MM.1S (cell line): ENCODE measurements around the gene ATP8B4.

Source experiments
- DNase-seq: peaks from one replicate; pipeline ENCODE4 v3.0.0-alpha.2; 2015
- H2AFZ ChIP-seq: fragments of 300-600 bp; sonication (generic); 2 replicates; pipeline ENCODE4 v1.6.0; 2016; ENCODE audit warnings: antibody characterized with exemption, low read length
- H3F3A ChIP-seq: fragments of 300-600 bp; sonication (generic); 2 replicates; pipeline ENCODE4 v1.6.1; 2016; ENCODE audit warnings: mild to moderate bottlenecking, antibody characterized with exemption, low read length, moderate library complexity, mixed read lengths; ENCODE audit not compliant: insufficient read depth
- H3K27ac ChIP-seq: fragments of 300-600 bp; sonication (generic); 2 replicates; pipeline ENCODE4 v1.5.1; 2016; ENCODE audit warnings: mild to moderate bottlenecking, low read length
- H3K27me3 ChIP-seq: fragments of 300-600 bp; sonication (generic); replicated peaks from 2 replicates; pipeline ENCODE4 v1.6.0; 2016; ENCODE audit warnings: low read length; ENCODE audit not compliant: insufficient read depth
- H3K36me3 ChIP-seq: fragments of 300-600 bp; sonication (generic); replicated peaks from 2 replicates; pipeline ENCODE4 v1.6.1; 2016; ENCODE audit warnings: mild to moderate bottlenecking, low read length, mixed read lengths; ENCODE audit not compliant: insufficient read depth
- H3K4me1 ChIP-seq: fragments of 300-600 bp; sonication (generic); 2 replicates; pipeline ENCODE4 v1.6.1; 2016; ENCODE audit warnings: low read length, mixed read lengths
- H3K4me2 ChIP-seq: fragments of 300-600 bp; sonication (generic); 2 replicates; pipeline ENCODE4 v1.6.0; 2016; ENCODE audit warnings: low read depth, low read length
- H3K4me3 ChIP-seq: fragments of 300-600 bp; sonication (generic); 2 replicates; pipeline ENCODE4 v1.5.1; 2016; ENCODE audit warnings: low read length, mixed read lengths
- H3K79me2 ChIP-seq: fragments of 300-600 bp; sonication (generic); 2 replicates; pipeline ENCODE4 v1.6.1; 2016; ENCODE audit warnings: mixed run types, low read length, mixed read lengths
- H3K9ac ChIP-seq: fragments of 300-600 bp; sonication (generic); 2 replicates; pipeline ENCODE4 v1.6.1; 2016; ENCODE audit warnings: low read length, mixed read lengths
- H3K9me2 ChIP-seq: fragments of 300-600 bp; sonication (generic); replicated peaks from 2 replicates; pipeline ENCODE4 v1.6.1; 2016; ENCODE audit warnings: mild to moderate bottlenecking, low read length, mixed read lengths; ENCODE audit not compliant: insufficient read depth
- H3K9me3 ChIP-seq: fragments of 300-600 bp; sonication (generic); replicated peaks from 2 replicates; pipeline ENCODE4 v1.6.1; 2016; ENCODE audit warnings: mild to moderate bottlenecking, low read length, mixed read lengths; ENCODE audit not compliant: insufficient read depth
- H4K20me1 ChIP-seq: fragments of 300-600 bp; sonication (generic); 2 replicates; pipeline ENCODE4 v1.6.1; 2016; ENCODE audit warnings: mild to moderate bottlenecking, low read length, moderate library complexity, mixed read lengths; ENCODE audit not compliant: insufficient read depth
- CTCF ChIP-seq: fragments of 300-600 bp; sonication (generic); IDR thresholded peaks from 2 replicates; pipeline ENCODE4 v1.5.1; 2016; ENCODE audit warnings: antibody characterized with exemption, low read length, mixed read lengths
- EZH2 ChIP-seq: fragments of 300-600 bp; sonication (generic); optimal IDR thresholded peaks from 2 replicates; pipeline ENCODE3; 2017; ENCODE audit warnings: low read depth, mild to moderate bottlenecking, antibody characterized with exemption, low read length, mixed read lengths
- EZH2phosphoT487 ChIP-seq: fragments of 300-600 bp; sonication (generic); IDR thresholded peaks from 2 replicates; pipeline ENCODE4 v1.6.1; 2018; ENCODE audit warnings: antibody characterized with exemption, low read length

Gene ATP8B4

GRCh38 chr15:50071551-50072258, 47.3 kb downstream of the ATP8B4 start:
- Histone ChIP-seq H2AFZ (no peak overlapping the region), H3K9me2 (no peaks in the 10 kb centered on the region), H3K79me2 (no peaks in the 10 kb centered on the region), H3K9me3 (no peaks in the 10 kb centered on the region), H3K4me3 (no peak overlapping the region), H3F3A (no peaks in the 10 kb centered on the region), H3K4me1 (no peaks in the 10 kb centered on the region), H3K27me3 (no peaks in the 10 kb centered on the region), H3K27ac (no peak overlapping the region), H3K9ac (no peak overlapping the region), H3K36me3 (no peaks in the 10 kb centered on the region), H4K20me1 (no peaks in the 10 kb centered on the region), H3K4me2 (no peak overlapping the region)
- DNase-seq, result no peak
- TF ChIP-seq EZH2phosphoT487 (no peak), EZH2 (no peak), CTCF (no peak)

GRCh38 chr15:50068016-50068415, 51.0 kb downstream of the ATP8B4 start:
- DNase-seq, result no peak
- no peak overlapping the region for H3K4me2 ChIP-seq
- no peak overlapping the region for H3K4me3 ChIP-seq
- no peak overlapping the region for H2AFZ ChIP-seq
- TF ChIP-seq EZH2 (no peak), EZH2phosphoT487 (no peak), CTCF (no peak)
- H3K4me1 ChIP-seq, result no peaks in the 10 kb centered on the region
- no peaks in the 10 kb centered on the region for H3K9me2 ChIP-seq
- no peaks in the 10 kb centered on the region for H3K27me3 ChIP-seq
- no peaks in the 10 kb centered on the region for H3K36me3 ChIP-seq
- no peaks in the 10 kb centered on the region for H3K9me3 ChIP-seq
- H3K9ac ChIP-seq, result no peak overlapping the region
- H3F3A ChIP-seq, result no peaks in the 10 kb centered on the region
- H3K79me2 ChIP-seq, result no peaks in the 10 kb centered on the region
- no peaks in the 10 kb centered on the region for H4K20me1 ChIP-seq
- no peak overlapping the region for H3K27ac ChIP-seq

GRCh38 chr15:50067254-50067653, 51.8 kb downstream of the ATP8B4 start:
- Histone ChIP-seq H3K4me3 (no peak overlapping the region), H3K9me3 (no peaks in the 10 kb centered on the region), H3K79me2 (no peaks in the 10 kb centered on the region), H2AFZ (no peak overlapping the region), H3F3A (no peaks in the 10 kb centered on the region), H3K36me3 (no peaks in the 10 kb centered on the region), H3K9ac (no peak overlapping the region), H3K4me1 (no peaks in the 10 kb centered on the region), H3K27me3 (no peaks in the 10 kb centered on the region), H3K27ac (no peak overlapping the region), H3K9me2 (no peaks in the 10 kb centered on the region), H3K4me2 (no peak overlapping the region), H4K20me1 (no peaks in the 10 kb centered on the region)
- no peak for DNase-seq
- TF ChIP-seq CTCF (no peak), EZH2 (no peak), EZH2phosphoT487 (no peak)
